Trophoblast cell (in vitro differentiated cells and primary cell): Measurements from ENCODE around the gene LIPT1. TPM values are rescaled to one million over a fixed set of nuclear protein-coding genes. Genes with fewer than 3 reads are reported as not detected.

ENCODE experiments used
- DNase-seq, 2 donors: peaks; one replicate each; pipeline ENCODE4 v3.0.0-alpha.2; 2016
- H2AFZ ChIP-seq: 2 replicates; pipeline ENCODE4 v1.6.1; 2013; ENCODE audit warnings: low read length, moderate library complexity, mild to moderate bottlenecking; ENCODE audit not compliant: insufficient read depth, poor library complexity
- H2AK5ac ChIP-seq: 2 replicates; pipeline ENCODE4 v1.6.1; 2013; ENCODE audit warnings: mild to moderate bottlenecking, low read length
- H2BK120ac ChIP-seq: 2 replicates; pipeline ENCODE4 v1.6.1; 2013; ENCODE audit warnings: low read length, mild to moderate bottlenecking, moderate library complexity; ENCODE audit not compliant: insufficient read depth, poor library complexity
- H2BK12ac ChIP-seq: 2 replicates; pipeline ENCODE4 v1.6.1; 2013; ENCODE audit warnings: mild to moderate bottlenecking, low read length, moderate library complexity
- H2BK5ac ChIP-seq: 2 replicates; pipeline ENCODE4 v1.6.1; 2013; ENCODE audit warnings: low read length, low read depth, moderate library complexity, mild to moderate bottlenecking; ENCODE audit not compliant: poor library complexity
- H3K14ac ChIP-seq: 2 replicates; pipeline ENCODE4 v1.6.1; 2013; ENCODE audit warnings: mild to moderate bottlenecking, low read length
- H3K18ac ChIP-seq: 2 replicates; pipeline ENCODE4 v1.6.1; 2013; ENCODE audit warnings: mild to moderate bottlenecking, low read length
- H3K23ac ChIP-seq: 2 replicates; pipeline ENCODE4 v1.6.1; 2013; ENCODE audit warnings: low read length
- H3K27ac ChIP-seq: 2 replicates; pipeline ENCODE4 v1.5.1; 2013; ENCODE audit warnings: low read depth, mild to moderate bottlenecking, inconsistent platforms, low read length, moderate library complexity
- H3K27me3 ChIP-seq: 2 replicates; pipeline ENCODE4 v1.6.1; 2013; ENCODE audit warnings: inconsistent platforms, mild to moderate bottlenecking, low read length, moderate library complexity; ENCODE audit not compliant: insufficient read depth
- H3K36me3 ChIP-seq, 2 experiments: 1 replicate in 1 of 2; 2 replicates in 1 of 2; pipeline ENCODE4 v1.6.1; 2013; ENCODE audit warnings: low read length in 2 of 2, mild to moderate bottlenecking in 2 of 2, moderate library complexity in 1 of 2; ENCODE audit not compliant: insufficient read depth in 2 of 2, control insufficient read depth in 1 of 2
- H3K4ac ChIP-seq: 2 replicates; pipeline ENCODE4 v1.6.1; 2013; ENCODE audit warnings: low read depth, mild to moderate bottlenecking, low read length, moderate library complexity
- H3K4me1 ChIP-seq, 2 experiments: 1 replicate in 1 of 2; 2 replicates in 1 of 2; pipeline ENCODE4 v1.6.1; 2013; ENCODE audit warnings: low read length in 2 of 2, mild to moderate bottlenecking in 2 of 2, moderate library complexity in 1 of 2; ENCODE audit not compliant: insufficient read depth in 2 of 2, control insufficient read depth in 1 of 2
- H3K4me2 ChIP-seq: 2 replicates; pipeline ENCODE4 v1.6.1; 2013; ENCODE audit warnings: inconsistent platforms, mild to moderate bottlenecking, low read length, moderate library complexity
- H3K4me3 ChIP-seq: 2 replicates; pipeline ENCODE4 v1.5.1; 2013; ENCODE audit warnings: mild to moderate bottlenecking, low read depth, low read length, inconsistent platforms
- H3K79me1 ChIP-seq: one replicate; pipeline ENCODE4 v1.6.1; 2013; ENCODE audit warnings: low read length
- H3K79me2 ChIP-seq: 2 replicates; pipeline ENCODE4 v1.6.1; 2013; ENCODE audit warnings: low read length, mild to moderate bottlenecking; ENCODE audit not compliant: control insufficient read depth, insufficient read depth, poor library complexity
- H3K9ac ChIP-seq: 2 replicates; pipeline ENCODE4 v1.6.1; 2013; ENCODE audit warnings: mild to moderate bottlenecking, low read length
- H3K9me3 ChIP-seq: 2 replicates; pipeline ENCODE4 v1.6.1; 2013; ENCODE audit warnings: low read depth, mild to moderate bottlenecking, control low read depth, inconsistent platforms, low read length; ENCODE audit not compliant: insufficient read depth
- H4K12ac ChIP-seq: 2 replicates; pipeline ENCODE4 v1.6.1; 2013; ENCODE audit warnings: low read depth, mild to moderate bottlenecking, low read length, moderate library complexity
- H4K8ac ChIP-seq: 2 replicates; pipeline ENCODE4 v1.6.1; 2013; ENCODE audit warnings: low read depth, mild to moderate bottlenecking, low read length, moderate library complexity
- H4K91ac ChIP-seq: one replicate; pipeline ENCODE4 v1.6.1; 2013; ENCODE audit warnings: low read depth, mild to moderate bottlenecking, low read length, moderate library complexity
- WGBS: extraction: QIAGEN DNeasy Blood & Tissue Kit; methylation state at CpG from one replicate; pipeline ENCODE4 v1.1.7; 2013; ENCODE audit warnings: missing lambda C conversion rate; ENCODE audit not compliant: insufficient read length, insufficient coverage; ENCODE audit errors: extremely low coverage; 5-methylcytosine and 5-hydroxymethylcytosine counted together
- polyA plus RNA-seq: library from polyadenylated mRNA; stranded (reverse); fragments of 200-250 nt; gene quantifications from 2 replicates; pipeline ENCODE4 v1.2.3, GENCODE V29; 2013

Gene LIPT1
- 3.7 TPM in 2 replicates for polyA plus RNA-seq

- Histone ChIP-seq H2BK5ac (no peak within 1 kb of the TSS), H3K9ac (peak within 1 kb of the TSS; percentile 79), H3K9me3 (no peaks in the 10 kb centered on the region), H2BK12ac (no peak within 1 kb of the TSS), H4K8ac (peak within 1 kb of the TSS; percentile 96), H3K18ac (peak within 1 kb of the TSS; percentile 85), H3K4me2 (peak within 1 kb of the TSS; percentile 82), H3K14ac (peak within 1 kb of the TSS; percentile 88), H4K91ac (peak within 1 kb of the TSS; percentile 70), H3K4me3 (peak within 1 kb of the TSS; percentile 85), H3K36me3 (no peaks in the 10 kb centered on the region), H3K27ac (no peak within 1 kb of the TSS), H3K4ac (peak within 1 kb of the TSS; percentile 52), H2AK5ac (no peak within 1 kb of the TSS), H2AFZ (peak within 1 kb of the TSS; percentile 88), H3K4me1 (peaks cover 5 to 8% of the 10 kb centered on the region in 2 experiments), H2BK120ac (peak within 1 kb of the TSS; percentile 61), H3K79me2 (peaks cover 4% of the 10 kb centered on the region), H3K27me3 (no peaks in the 10 kb centered on the region), H4K12ac (peak within 1 kb of the TSS; percentile 93), H3K79me1 (peaks cover 7% of the 10 kb centered on the region), H3K23ac (no peak within 1 kb of the TSS)
- no CpG with 5 or more reads among the region's 70 CpGs for WGBS
- peak; percentile 83 to 90 for DNase-seq
Measured at GRCh38 chr2:99154643-99155536, at the start of gene LIPT1, which contains the start of gene TSGA10. Gene LIPT1 (plus strand): TSS chr2:99154967. CDS start chr2:99161958, 6,991 bp downstream. Gene TSGA10 (minus strand): TSS chr2:99154942. CDS start chr2:99109439, 45,503 bp downstream.

- no peak overlapping the region for H3K4me2 ChIP-seq
- H3K9ac ChIP-seq = no peak overlapping the region
- H4K91ac ChIP-seq = no peak overlapping the region
- no peaks in the 10 kb centered on the region for H3K36me3 ChIP-seq
- no peaks in the 10 kb centered on the region for H3K9me3 ChIP-seq
- H3K4me1 ChIP-seq = no peaks in the 10 kb centered on the region
- no peak overlapping the region for H3K4me3 ChIP-seq
- H3K4ac ChIP-seq = no peak overlapping the region
- no CpG with 5 or more reads among the region's 2 CpGs for WGBS
- H2BK12ac ChIP-seq = no peak overlapping the region
- H3K27me3 ChIP-seq = no peaks in the 10 kb centered on the region
- no peak overlapping the region for H3K23ac ChIP-seq
- H2BK120ac ChIP-seq = no peak overlapping the region
- H3K14ac ChIP-seq = no peak overlapping the region
- no peaks in the 10 kb centered on the region for H3K79me1 ChIP-seq
- H2AFZ ChIP-seq = no peak overlapping the region
- no peak overlapping the region for H4K8ac ChIP-seq
- H4K12ac ChIP-seq = no peak overlapping the region
- no peak overlapping the region for H3K18ac ChIP-seq
- no peak overlapping the region for H2BK5ac ChIP-seq
- no peak overlapping the region for H2AK5ac ChIP-seq
- H3K79me2 ChIP-seq = no peaks in the 10 kb centered on the region
- DNase-seq = no peak
- no peak overlapping the region for H3K27ac ChIP-seq
Measured at GRCh38 chr2:99106913-99107312, 47.9 kb upstream of the LIPT1 start.

- DNase-seq = no peak
- Histone ChIP-seq H3K4me3 (no peak overlapping the region), H2AFZ (no peak overlapping the region), H3K23ac (no peak overlapping the region), H3K9me3 (no peaks in the 10 kb centered on the region), H3K27ac (no peak overlapping the region), H2BK12ac (no peak overlapping the region), H3K14ac (no peak overlapping the region), H3K4ac (no peak overlapping the region), H4K12ac (no peak overlapping the region), H2BK5ac (no peak overlapping the region), H3K79me2 (no peaks in the 10 kb centered on the region), H3K36me3 (no peaks in the 10 kb centered on the region), H3K4me1 (peaks cover 2% of the 10 kb centered on the region in 2 experiments), H3K4me2 (no peak overlapping the region), H4K8ac (no peak overlapping the region), H3K27me3 (no peaks in the 10 kb centered on the region), H3K9ac (no peak overlapping the region), H2BK120ac (no peak overlapping the region), H4K91ac (no peak overlapping the region), H3K18ac (no peak overlapping the region), H3K79me1 (no peaks in the 10 kb centered on the region), H2AK5ac (no peak overlapping the region)
- no CpG with 5 or more reads among the region's 2 CpGs for WGBS
Measured at GRCh38 chr2:99111236-99111635, 43.5 kb upstream of the LIPT1 start.

- Histone ChIP-seq H3K9ac (no peak overlapping the region), H3K27me3 (no peaks in the 10 kb centered on the region), H3K9me3 (no peaks in the 10 kb centered on the region), H3K36me3 (no peaks in the 10 kb centered on the region), H2BK12ac (no peak overlapping the region), H2AK5ac (no peak overlapping the region), H4K8ac (no peak overlapping the region), H3K79me1 (no peaks in the 10 kb centered on the region), H3K4me3 (no peak overlapping the region), H2BK5ac (no peak overlapping the region), H3K14ac (no peak overlapping the region), H3K4ac (no peak overlapping the region), H3K79me2 (no peaks in the 10 kb centered on the region), H3K27ac (no peak overlapping the region), H4K91ac (no peak overlapping the region), H3K23ac (no peak overlapping the region), H3K4me1 (peaks cover 2% of the 10 kb centered on the region in 2 experiments), H3K4me2 (no peak overlapping the region), H4K12ac (no peak overlapping the region), H2AFZ (no peak overlapping the region), H3K18ac (no peak overlapping the region), H2BK120ac (no peak overlapping the region)
- no CpG with 5 or more reads among the region's 1 CpG for WGBS
- DNase-seq = no peak
Measured at GRCh38 chr2:99111945-99112344, 42.8 kb upstream of the LIPT1 start.
